Testis (tissue), 3 donors: ENCODE measurements around the gene FAM53A. TPM values are rescaled to one million over a fixed set of nuclear protein-coding genes. Genes with fewer than 3 reads are reported as not detected.

Experiments
- DNase-seq: peaks from one replicate; pipeline ENCODE4 v3.0.0-alpha.2; 2019
- H3K27ac ChIP-seq, 2 donors: fragments of 200-600 bp; sonication (generic); one replicate each; pipeline ENCODE4 v1.5.1; 2019
- H3K27me3 ChIP-seq: fragments of 200-600 bp; sonication (generic); one replicate; pipeline ENCODE4 v1.5.1; 2019
- H3K36me3 ChIP-seq: fragments of 200-600 bp; sonication (generic); one replicate; pipeline ENCODE4 v1.5.1; 2017; ENCODE audit warnings: low read depth; ENCODE audit errors: missing control alignments
- H3K4me1 ChIP-seq: fragments of 200-600 bp; sonication (generic); one replicate; pipeline ENCODE4 v1.5.1; 2019
- H3K4me3 ChIP-seq, 2 donors: fragments of 200-600 bp; sonication (generic); one replicate each; pipeline ENCODE4 v1.5.1; 2017 to 2019
- H3K9me3 ChIP-seq: fragments of 200-600 bp; sonication (generic); one replicate; pipeline ENCODE4 v1.5.1; 2017
- CTCF ChIP-seq, 3 experiments: fragments of 450-650 bp in 2 of 3; fragments of 200-600 bp in 1 of 3; sonication (generic) in 1 of 3; IDR thresholded peaks; one replicate each; pipeline ENCODE4 v1.5.1; 2016 to 2019; ENCODE audit warnings: antibody characterized with exemption in 3 of 3, mild to moderate bottlenecking in 2 of 3, moderate library complexity in 1 of 3
- POLR2A ChIP-seq: fragments of 450-650 bp; IDR thresholded peaks from one replicate; pipeline ENCODE4 v1.6.1; 2017; ENCODE audit warnings: antibody characterized with exemption, mild to moderate bottlenecking, moderate library complexity
- WGBS, 2 donors: methylation state at CpG; one replicate each; pipeline ENCODE4 v1.1.5; 2018; 5-methylcytosine and 5-hydroxymethylcytosine counted together
- intact Hi-C: fragments of 100-400 bp; cut with DNase I; formaldehyde crosslinking; loops from one replicate; pipeline ENCODE4 v1.15.1; 2023; ENCODE audit warnings: low total_unique reads
- polyA plus RNA-seq: library from polyadenylated mRNA; stranded (reverse); fragments of 350-450 nt; fragmentation: Illumina TruSeq; extraction: RNeasy Lipid Tissue Mini Kit (QIAGEN cat#74804); gene quantifications from one replicate; pipeline ENCODE4 v1.2.3, GENCODE V29; 2014; ENCODE audit warnings: low read depth, low replicate concordance; ENCODE audit not compliant: insufficient read depth
- total RNA-seq, 2 donors: library from RNA; depleted of rRNA; stranded (reverse); fragments of >200 nt; gene quantifications; one replicate each; pipeline ENCODE4 v1.2.3, GENCODE V29; 2016

FAM53A gene
- total and polyA plus RNA-seq, 3 donors from 2014 or later: 24.2 to 60.8 (median 41.3) TPM

GRCh38 chr4:1717129-1718094 lies 33.3 kb upstream of the FAM53A start:
- Histone ChIP-seq H3K27ac (no peak overlapping the region), H3K36me3 (no peaks in the 10 kb centered on the region), H3K9me3 (no peaks in the 10 kb centered on the region), H3K27me3 (no peaks in the 10 kb centered on the region), H3K4me1 (peaks cover 24% of the 10 kb centered on the region), H3K4me3 (no peak overlapping the region)
- intact Hi-C loops: no loop called here
- WGBS, 2 donors: 90 to 91% methylated on average over 12 to 27 of the region's 32 CpGs
- no peak for DNase-seq
- TF ChIP-seq CTCF (IDR thresholded peaks at IDR 0.05) (no peak), POLR2A (no peak)

- Histone ChIP-seq H3K4me1 (peaks cover 24% of the 10 kb centered on the region), H3K27me3 (no peaks in the 10 kb centered on the region), H3K36me3 (no peaks in the 10 kb centered on the region), H3K4me3 (no peak overlapping the region), H3K27ac (no peak overlapping the region), H3K9me3 (no peaks in the 10 kb centered on the region)
- DNase-seq: no peak
- TF ChIP-seq CTCF (IDR thresholded peaks at IDR 0.05): no peak
- TF ChIP-seq POLR2A: no peak
- intact Hi-C loops: no loop called here
- 84 to 86% methylated on average over 12 to 15 of the region's 15 CpGs for WGBS, 2 donors
Observed at GRCh38 chr4:1716065-1716945, 32.2 kb upstream of the FAM53A start.

GRCh38 chr4:1715002-1715758 lies 31.1 kb upstream of the FAM53A start:
- Histone ChIP-seq H3K27ac (no peak overlapping the region), H3K36me3 (no peaks in the 10 kb centered on the region), H3K4me1 (peaks cover 36% of the 10 kb centered on the region), H3K4me3 (no peak overlapping the region), H3K27me3 (no peaks in the 10 kb centered on the region), H3K9me3 (no peaks in the 10 kb centered on the region)
- TF ChIP-seq POLR2A (no peak), CTCF (IDR thresholded peaks at IDR 0.05) (no peak)
- 76 to 82% methylated on average over 16 of the region's 16 CpGs for WGBS, 2 donors
- no peak for DNase-seq
- intact Hi-C loops: no loop called here

- Histone ChIP-seq H3K4me1 (peaks cover 36% of the 10 kb centered on the region), H3K27me3 (no peaks in the 10 kb centered on the region), H3K4me3 (no peak overlapping the region), H3K27ac (no peak overlapping the region), H3K9me3 (no peaks in the 10 kb centered on the region), H3K36me3 (no peaks in the 10 kb centered on the region)
- DNase-seq: no peak
- intact Hi-C loops: loop anchor here (5.0 kb wide), 1 partner anchor 548 kb away; the partner anchor contains the start of gene MXD4
- 51 to 54% methylated on average over 9 of the region's 9 CpGs for WGBS, 2 donors
- TF ChIP-seq POLR2A (no peak), CTCF (IDR thresholded peaks at IDR 0.05) (no peak)
Observed at GRCh38 chr4:1714303-1715001, 30.3 kb upstream of the FAM53A start.
